WTC11 (cell line): ENCODE data around the gene ZNF646. TPM values are rescaled to one million over a fixed set of nuclear protein-coding genes. Genes with fewer than 3 reads are reported as not detected.
A peak's percentile ranks its signal among the peaks of the same experiment; 100 is the strongest.

Source experiments
- ATAC-seq: fragments of 200-7000 bp; cut with Tn5 transposase; 2 replicates; pipeline ENCODE4 v1.10.0; 2021; ENCODE audit warnings: mild to moderate bottlenecking, moderate library complexity
- CTCF ChIA-PET: fragments of 300-600 bp; sonication (Branson Sonifier 250); formaldehyde crosslinking; loops from one replicate; lab custom pipeline; 2021; ENCODE audit warnings: antibody characterized with exemption; lab: Charles Lee
- POLR2A ChIA-PET: fragments of 350-600 bp; sonication (Branson Sonifier 250); formaldehyde crosslinking; loops from one replicate; lab custom pipeline; 2021; ENCODE audit warnings: antibody characterized with exemption; lab: Charles Lee
- DNase-seq: peaks from one replicate; pipeline ENCODE4 v3.0.0; 2021; ENCODE audit warnings: low spot score
- H3K27ac Mint-ChIP-seq: 2 replicates; pipeline ENCODE4 v1.8.0; 2021; ENCODE audit warnings: mixed read lengths
- H3K27me3 Mint-ChIP-seq: 2 replicates; pipeline ENCODE4 v1.8.0; 2021; ENCODE audit warnings: low read depth, mild to moderate bottlenecking, moderate library complexity, mixed read lengths
- H3K36me3 Mint-ChIP-seq: 2 replicates; pipeline ENCODE4 v1.8.0; 2021; ENCODE audit warnings: mixed read lengths
- H3K4me1 Mint-ChIP-seq: 2 replicates; pipeline ENCODE4 v1.8.0; 2022; ENCODE audit warnings: mixed read lengths
- H3K4me3 Mint-ChIP-seq: 2 replicates; pipeline ENCODE4 v1.8.0; 2021; ENCODE audit warnings: mild to moderate bottlenecking, moderate library complexity, mixed read lengths
- H3K9me3 Mint-ChIP-seq: 2 replicates; pipeline ENCODE4 v1.8.0; 2021; ENCODE audit warnings: mixed read lengths
- ATF1 ChIP-seq: sonication (generic); formaldehyde crosslinking; IDR thresholded peaks from 2 replicates; pipeline ENCODE4 v1.8.1; 2023; ENCODE audit warnings: mild to moderate bottlenecking, moderate library complexity, missing genetic modification reagents
- CBFB ChIP-seq: sonication (generic); formaldehyde crosslinking; IDR thresholded peaks from 2 replicates; pipeline ENCODE4 v1.8.1; 2022; ENCODE audit warnings: mild to moderate bottlenecking, low read depth, missing genetic modification reagents
- CREM ChIP-seq: sonication (generic); formaldehyde crosslinking; IDR thresholded peaks from 2 replicates; pipeline ENCODE4 v1.8.1; 2022; ENCODE audit warnings: mild to moderate bottlenecking, missing genetic modification reagents, moderate library complexity
- ELF4 ChIP-seq: sonication (generic); formaldehyde crosslinking; IDR thresholded peaks from 2 replicates; pipeline ENCODE4 v1.8.1; 2022; ENCODE audit warnings: low read depth, mild to moderate bottlenecking, moderate library complexity, missing genetic modification reagents
- FOXJ3 ChIP-seq: sonication (generic); formaldehyde crosslinking; IDR thresholded peaks from 2 replicates; pipeline ENCODE4 v1.9.0; 2021; ENCODE audit warnings: missing genetic modification reagents, mild to moderate bottlenecking, borderline replicate concordance
- IRF1 ChIP-seq: sonication (generic); formaldehyde crosslinking; IDR thresholded peaks from 2 replicates; pipeline ENCODE4 v1.8.0; 2023; ENCODE audit warnings: missing genetic modification reagents
- JAZF1 ChIP-seq: fragments of 250-450 bp; sonication (Bioruptor Pico); IDR thresholded peaks from 2 replicates; pipeline ENCODE4 v1.9.0; 2021; ENCODE audit warnings: moderate library complexity, mild to moderate bottlenecking, inconsistent platforms
- MYBL2 ChIP-seq: sonication (generic); formaldehyde crosslinking; IDR thresholded peaks from 2 replicates; pipeline ENCODE4 v1.8.1; 2023; ENCODE audit warnings: mild to moderate bottlenecking, moderate library complexity, missing genetic modification reagents
- NFE2L1 ChIP-seq: sonication (generic); formaldehyde crosslinking; IDR thresholded peaks from 2 replicates; pipeline ENCODE4 v1.8.1; 2023; ENCODE audit warnings: missing genetic modification reagents
- NFYB ChIP-seq: sonication (generic); formaldehyde crosslinking; conservative IDR thresholded peaks from 2 replicates; pipeline ENCODE4 v1.8.0; 2022; ENCODE audit warnings: low read depth, missing genetic modification reagents
- NR2C2 ChIP-seq: sonication (generic); formaldehyde crosslinking; IDR thresholded peaks from 2 replicates; pipeline ENCODE4 v1.8.0; 2022; ENCODE audit warnings: mild to moderate bottlenecking, missing genetic modification reagents
- OVOL2 ChIP-seq: fragments of 250-450 bp; sonication (Bioruptor Pico); IDR thresholded peaks from 2 replicates; pipeline ENCODE4 v1.9.0; 2021; ENCODE audit warnings: mild to moderate bottlenecking, borderline replicate concordance
- SMAD3 ChIP-seq: sonication (generic); formaldehyde crosslinking; IDR thresholded peaks from 2 replicates; pipeline ENCODE4 v1.8.0; 2022; ENCODE audit warnings: missing genetic modification reagents, mild to moderate bottlenecking, borderline replicate concordance
- SOX15 ChIP-seq: fragments of 250-450 bp; sonication (Bioruptor Pico); IDR thresholded peaks from 2 replicates; pipeline ENCODE4 v1.9.0; 2021; ENCODE audit warnings: mild to moderate bottlenecking
- ZNF263 ChIP-seq: sonication (generic); formaldehyde crosslinking; IDR thresholded peaks from 2 replicates; pipeline ENCODE4 v1.8.1; 2022; ENCODE audit warnings: low read depth, mild to moderate bottlenecking, moderate library complexity, missing genetic modification reagents
- total RNA-seq: library from RNA; stranded (reverse); gene quantifications from 3 replicates; pipeline ENCODE4 v1.2.3, GENCODE V29; 2021
- TF ChIP-seq, protein P1 (sequence below): sonication (generic); formaldehyde crosslinking; IDR thresholded peaks from 2 replicates; pipeline ENCODE4 v1.8.1; 2022; ENCODE audit warnings: low read depth, missing genetic modification reagents, borderline replicate concordance
- TF ChIP-seq, protein P2 (sequence below): sonication (generic); formaldehyde crosslinking; IDR thresholded peaks from 2 replicates; pipeline ENCODE4 v1.8.0; 2022; ENCODE audit warnings: mild to moderate bottlenecking, missing genetic modification reagents
- TF ChIP-seq, protein P3 (sequence below): sonication (generic); formaldehyde crosslinking; IDR thresholded peaks from 2 replicates; pipeline ENCODE4 v1.8.1; 2023; ENCODE audit warnings: mild to moderate bottlenecking, moderate library complexity, missing genetic modification reagents
- TF ChIP-seq, protein P4 (sequence below): fragments of 250-450 bp; sonication (Bioruptor Pico); IDR thresholded peaks from 2 replicates; pipeline ENCODE4 v1.9.0; 2021; ENCODE audit warnings: mild to moderate bottlenecking
- TF ChIP-seq, protein P5 (sequence below): fragments of 250-450 bp; sonication (Bioruptor Pico); conservative IDR thresholded peaks from 2 replicates; pipeline ENCODE4 v1.9.0; 2021; ENCODE audit warnings: mild to moderate bottlenecking

ZNF646 gene
- total RNA-seq, 1 experiment from 2014 or later = 29.3 TPM

DNA sequence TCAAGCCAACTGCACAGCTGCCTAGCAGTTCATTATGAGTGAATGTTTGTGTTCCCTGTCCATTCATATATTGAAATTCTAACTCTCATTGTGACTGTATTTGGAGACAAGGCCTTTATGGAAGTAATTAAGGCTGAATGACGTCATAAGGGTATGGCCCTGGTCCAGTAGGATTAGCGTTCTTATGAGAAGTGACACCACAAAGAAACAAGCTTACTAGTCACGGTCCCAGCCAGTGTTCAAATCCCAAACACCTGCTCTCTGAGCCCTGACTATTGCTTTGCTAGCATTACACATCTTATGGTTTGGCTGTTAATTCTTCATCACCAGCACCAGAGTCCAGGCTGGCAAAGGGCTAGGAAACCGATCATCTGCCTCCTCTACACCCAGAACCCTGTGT, 2.4 kb upstream of the ZNF646 start (continued):
- TF ChIP-seq, protein P1, sequence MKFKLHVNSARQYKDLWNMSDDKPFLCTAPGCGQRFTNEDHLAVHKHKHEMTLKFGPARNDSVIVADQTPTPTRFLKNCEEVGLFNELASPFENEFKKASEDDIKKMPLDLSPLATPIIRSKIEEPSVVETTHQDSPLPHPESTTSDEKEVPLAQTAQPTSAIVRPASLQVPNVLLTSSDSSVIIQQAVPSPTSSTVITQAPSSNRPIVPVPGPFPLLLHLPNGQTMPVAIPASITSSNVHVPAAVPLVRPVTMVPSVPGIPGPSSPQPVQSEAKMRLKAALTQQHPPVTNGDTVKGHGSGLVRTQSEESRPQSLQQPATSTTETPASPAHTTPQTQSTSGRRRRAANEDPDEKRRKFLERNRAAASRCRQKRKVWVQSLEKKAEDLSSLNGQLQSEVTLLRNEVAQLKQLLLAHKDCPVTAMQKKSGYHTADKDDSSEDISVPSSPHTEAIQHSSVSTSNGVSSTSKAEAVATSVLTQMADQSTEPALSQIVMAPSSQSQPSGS = no peak
- TF ChIP-seq, protein P2, sequence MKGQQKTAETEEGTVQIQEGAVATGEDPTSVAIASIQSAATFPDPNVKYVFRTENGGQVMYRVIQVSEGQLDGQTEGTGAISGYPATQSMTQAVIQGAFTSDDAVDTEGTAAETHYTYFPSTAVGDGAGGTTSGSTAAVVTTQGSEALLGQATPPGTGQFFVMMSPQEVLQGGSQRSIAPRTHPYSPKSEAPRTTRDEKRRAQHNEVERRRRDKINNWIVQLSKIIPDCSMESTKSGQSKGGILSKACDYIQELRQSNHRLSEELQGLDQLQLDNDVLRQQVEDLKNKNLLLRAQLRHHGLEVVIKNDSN (CRISPR knock-in tag) = no peak
- no peak for TF ChIP-seq SMAD3 (CRISPR knock-in tag)
- TF ChIP-seq OVOL2 (CRISPR knock-in tag) = no peak

DNA sequence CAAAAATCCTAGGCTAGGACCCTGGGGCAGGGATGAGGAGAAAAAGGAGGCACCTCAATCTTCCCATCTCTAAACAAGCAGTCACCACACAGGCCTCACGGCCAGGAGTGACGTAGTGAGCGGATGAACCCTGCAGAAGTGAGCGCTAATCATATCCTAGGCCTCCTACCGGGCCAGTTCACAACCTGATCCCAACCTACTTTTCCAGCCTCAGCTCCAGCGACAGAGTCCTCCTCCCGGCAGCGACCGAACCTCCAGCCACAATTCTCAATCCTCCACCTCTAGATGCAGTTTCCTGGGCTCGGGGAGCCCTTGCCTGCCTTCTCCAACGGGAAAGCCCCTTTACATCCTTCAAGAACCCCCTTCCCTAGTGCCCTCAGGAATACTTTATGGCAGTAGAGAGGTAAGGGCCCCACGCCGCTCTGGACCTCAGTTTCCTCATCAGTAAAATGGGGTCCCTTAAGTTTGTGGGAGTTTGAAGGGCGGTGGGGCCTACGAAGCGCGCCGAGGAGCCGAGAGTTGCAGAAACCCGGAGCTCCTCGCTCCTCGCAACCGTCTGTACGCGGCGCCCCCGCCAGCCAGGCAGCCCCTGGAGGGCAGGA, 1.6 kb upstream of the ZNF646 start:
- no peaks in the 10 kb centered on the region for H3K9me3 Mint-ChIP-seq
- POLR2A ChIA-PET = interaction anchor here (1.0 to 1.4 kb wide), 2 partner anchors 22 to 88 kb away, joined by 3 to 6 read pairs; partner anchors contain the start of gene HSD3B7
- CTCF ChIA-PET = interaction anchor here (0.8 to 2.4 kb wide), 7 partner anchors 30 to 87 kb away, joined by 3 to 22 read pairs (median 6); partner anchors contain the start of genes HSD3B7 and KAT8
- peak overlapping the region; percentile 99 for H3K4me3 Mint-ChIP-seq
- H3K4me1 Mint-ChIP-seq = peaks cover 19% of the 10 kb centered on the region
- DNase-seq (no peak), ATAC-seq (no peak)
- no peak for TF ChIP-seq ATF1 (CRISPR knock-in tag)
- TF ChIP-seq, protein P3, sequence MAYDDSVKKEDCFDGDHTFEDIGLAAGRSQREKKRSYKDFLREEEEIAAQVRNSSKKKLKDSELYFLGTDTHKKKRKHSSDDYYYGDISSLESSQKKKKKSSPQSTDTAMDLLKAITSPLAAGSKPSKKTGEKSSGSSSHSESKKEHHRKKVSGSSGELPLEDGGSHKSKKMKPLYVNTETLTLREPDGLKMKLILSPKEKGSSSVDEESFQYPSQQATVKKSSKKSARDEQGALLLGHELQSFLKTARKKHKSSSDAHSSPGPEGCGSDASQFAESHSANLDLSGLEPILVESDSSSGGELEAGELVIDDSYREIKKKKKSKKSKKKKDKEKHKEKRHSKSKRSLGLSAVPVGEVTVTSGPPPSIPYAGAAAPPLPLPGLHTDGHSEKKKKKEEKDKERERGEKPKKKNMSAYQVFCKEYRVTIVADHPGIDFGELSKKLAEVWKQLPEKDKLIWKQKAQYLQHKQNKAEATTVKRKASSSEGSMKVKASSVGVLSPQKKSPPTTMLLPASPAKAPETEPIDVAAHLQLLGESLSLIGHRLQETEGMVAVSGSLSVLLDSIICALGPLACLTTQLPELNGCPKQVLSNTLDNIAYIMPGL = 0 out of 2 replicates have a peak, but pooled peaks have one; percentile 6
- no peaks in the 10 kb centered on the region for H3K27me3 Mint-ChIP-seq
- H3K27ac Mint-ChIP-seq = peak overlapping the region; percentile 89
- peaks cover 3% of the 10 kb centered on the region for H3K36me3 Mint-ChIP-seq

DNA sequence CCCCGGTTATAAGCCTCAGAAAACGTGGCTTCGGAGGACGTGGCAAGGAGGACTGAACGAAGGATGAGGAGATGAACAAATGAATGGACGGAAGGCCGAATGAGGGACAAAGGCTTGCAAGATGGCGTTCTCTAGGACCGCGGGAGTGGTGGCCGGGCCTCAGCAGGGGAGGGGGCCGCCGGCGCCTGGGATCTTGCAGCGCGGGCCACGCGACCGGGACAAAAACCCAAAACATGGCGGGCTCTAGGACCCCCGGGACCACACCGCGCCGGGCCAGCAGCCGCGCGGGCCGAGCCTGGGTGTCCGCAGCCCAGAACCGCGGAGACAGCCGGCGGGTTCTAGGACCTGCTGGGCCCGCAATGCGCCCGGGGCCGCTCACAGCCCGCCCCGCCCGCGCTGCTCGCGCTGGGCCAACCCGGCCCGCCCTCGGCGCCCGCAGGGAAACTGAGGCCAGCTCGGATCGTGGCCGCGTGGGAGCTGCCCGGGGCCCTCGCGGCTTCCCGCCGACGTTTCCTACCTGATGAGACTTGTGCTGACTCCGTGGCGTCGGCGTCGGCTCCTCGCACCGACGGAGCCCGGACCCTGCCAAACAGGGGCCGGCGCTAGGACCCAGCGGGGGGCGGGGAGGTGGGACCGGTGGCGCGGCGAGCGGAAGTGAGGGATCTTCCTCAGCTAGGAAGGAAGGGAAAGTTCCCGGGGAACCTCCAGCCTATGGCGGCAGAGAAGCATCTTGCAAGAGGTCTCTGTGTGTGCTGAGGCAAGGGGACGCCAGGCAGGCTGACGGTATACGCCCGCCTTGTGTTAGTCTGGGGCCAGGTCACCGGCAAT, 866 bp upstream of the ZNF646 start:
- CTCF ChIA-PET = interaction anchor here (0.8 to 2.4 kb wide), 13 partner anchors 18 to 387 kb away, joined by 3 to 22 read pairs (median 5); partner anchors contain the start of genes HSD3B7, KAT8, VKORC1 and ZNF843
- TF ChIP-seq ELF4 (CRISPR knock-in tag) = no peak
- no peak for TF ChIP-seq ATF1 (CRISPR knock-in tag)
- no peak for TF ChIP-seq NR2C2
- TF ChIP-seq NFE2L1 (CRISPR knock-in tag) = peak; percentile 59; the same call in 1 of the 2 replicates
- TF ChIP-seq, protein P4, sequence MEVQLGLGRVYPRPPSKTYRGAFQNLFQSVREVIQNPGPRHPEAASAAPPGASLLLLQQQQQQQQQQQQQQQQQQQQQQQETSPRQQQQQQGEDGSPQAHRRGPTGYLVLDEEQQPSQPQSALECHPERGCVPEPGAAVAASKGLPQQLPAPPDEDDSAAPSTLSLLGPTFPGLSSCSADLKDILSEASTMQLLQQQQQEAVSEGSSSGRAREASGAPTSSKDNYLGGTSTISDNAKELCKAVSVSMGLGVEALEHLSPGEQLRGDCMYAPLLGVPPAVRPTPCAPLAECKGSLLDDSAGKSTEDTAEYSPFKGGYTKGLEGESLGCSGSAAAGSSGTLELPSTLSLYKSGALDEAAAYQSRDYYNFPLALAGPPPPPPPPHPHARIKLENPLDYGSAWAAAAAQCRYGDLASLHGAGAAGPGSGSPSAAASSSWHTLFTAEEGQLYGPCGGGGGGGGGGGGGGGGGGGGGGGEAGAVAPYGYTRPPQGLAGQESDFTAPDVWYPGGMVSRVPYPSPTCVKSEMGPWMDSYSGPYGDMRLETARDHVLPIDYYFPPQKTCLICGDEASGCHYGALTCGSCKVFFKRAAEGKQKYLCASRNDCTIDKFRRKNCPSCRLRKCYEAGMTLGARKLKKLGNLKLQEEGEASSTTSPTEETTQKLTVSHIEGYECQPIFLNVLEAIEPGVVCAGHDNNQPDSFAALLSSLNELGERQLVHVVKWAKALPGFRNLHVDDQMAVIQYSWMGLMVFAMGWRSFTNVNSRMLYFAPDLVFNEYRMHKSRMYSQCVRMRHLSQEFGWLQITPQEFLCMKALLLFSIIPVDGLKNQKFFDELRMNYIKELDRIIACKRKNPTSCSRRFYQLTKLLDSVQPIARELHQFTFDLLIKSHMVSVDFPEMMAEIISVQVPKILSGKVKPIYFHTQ (CRISPR knock-in tag) = no peak
- peak; percentile 67; the same call in 1 of the 2 replicates for TF ChIP-seq CREM (CRISPR knock-in tag)
- TF ChIP-seq, protein P5, sequence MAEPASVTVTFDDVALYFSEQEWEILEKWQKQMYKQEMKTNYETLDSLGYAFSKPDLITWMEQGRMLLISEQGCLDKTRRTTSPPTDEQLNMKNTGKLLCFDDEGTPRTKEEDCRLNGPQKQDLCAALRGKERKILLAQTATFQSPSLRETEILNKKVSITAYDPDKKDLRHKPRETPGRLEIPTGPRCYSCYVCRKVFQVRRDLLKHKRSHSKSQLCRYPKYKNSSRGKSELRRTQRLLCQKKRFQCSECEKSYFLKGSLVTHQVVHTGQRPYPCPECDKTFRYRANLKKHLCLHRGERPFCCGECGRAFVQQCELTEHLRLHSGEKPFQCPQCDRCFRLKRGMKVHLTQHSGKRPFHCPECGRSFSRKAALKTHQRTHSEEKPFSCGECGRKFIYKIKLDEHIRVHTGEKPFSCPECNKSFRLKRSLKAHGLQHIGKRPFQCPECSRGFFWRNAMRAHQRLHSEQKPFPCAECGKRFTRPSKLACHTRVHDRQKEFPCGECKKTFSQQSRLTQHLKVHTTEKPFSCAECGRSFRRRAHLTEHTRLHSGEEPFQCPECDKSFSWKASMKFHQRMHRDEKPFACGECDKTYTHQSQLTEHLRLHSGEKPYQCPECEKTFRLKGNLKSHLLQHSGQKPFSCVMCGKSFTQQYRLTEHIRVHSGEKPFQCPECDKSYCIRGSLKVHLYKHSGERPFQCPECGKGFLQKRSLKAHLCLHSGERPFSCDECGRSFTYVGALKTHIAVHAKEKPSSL = no peak
- TF ChIP-seq ZNF263 (CRISPR knock-in tag) = no peak
- no peak for TF ChIP-seq IRF1 (CRISPR knock-in tag)
- TF ChIP-seq JAZF1 (CRISPR knock-in tag) = no peak
- no peak; the same call in 1 of the 2 replicates for TF ChIP-seq MYBL2 (CRISPR knock-in tag)
- TF ChIP-seq NFYB (CRISPR knock-in tag) = 0 out of 2 replicates have a peak, but pooled peaks have one; percentile 22
- TF ChIP-seq CBFB = no peak
- TF ChIP-seq FOXJ3 (CRISPR knock-in tag) = no peak
- TF ChIP-seq SOX15 (CRISPR knock-in tag) = no peak

More for the DNA sequence above, 866 bp upstream of the ZNF646 start:
- POLR2A ChIA-PET = interaction anchor here (0.7 to 1.7 kb wide), 13 partner anchors 20 to 331 kb away, joined by 3 to 13 read pairs (median 6); partner anchors contain the start of genes FUS, HSD3B7, KAT8 and PRSS8
- no peaks in the 10 kb centered on the region for H3K27me3 Mint-ChIP-seq
- peaks cover 19% of the 10 kb centered on the region for H3K4me1 Mint-ChIP-seq
- peak overlapping the region; percentile 99 for H3K4me3 Mint-ChIP-seq
- H3K36me3 Mint-ChIP-seq = peaks cover 10% of the 10 kb centered on the region
- ATAC-seq (peak; percentile 58), DNase-seq (peak; percentile 92)
- H3K9me3 Mint-ChIP-seq = no peaks in the 10 kb centered on the region
- peak overlapping the region; percentile 95 for H3K27ac Mint-ChIP-seq
